Prostate gland (tissue), 2 donors: ENCODE data around the gene SPATA31E1.

Experiments
- CTCF ChIP-seq, 4 experiments: fragments of 200-600 bp in 2 of 4; fragments of 450-650 bp in 2 of 4; sonication (generic) in 2 of 4; IDR thresholded peaks; 1 replicate in 3 of 4; 2 replicates in 1 of 4; pipeline ENCODE4 v1.5.1; 2016 to 2019; ENCODE audit warnings: antibody characterized with exemption in 4 of 4, mild to moderate bottlenecking in 2 of 4, moderate library complexity in 2 of 4
- POLR2A ChIP-seq: fragments of 450-650 bp; IDR thresholded peaks from one replicate; pipeline ENCODE4 v1.6.1; 2016; ENCODE audit warnings: antibody characterized with exemption, mild to moderate bottlenecking
- POLR2AphosphoS5 ChIP-seq: sonication (generic); formaldehyde crosslinking; IDR thresholded peaks from one replicate; pipeline ENCODE4 v1.6.1; 2017; ENCODE audit warnings: antibody characterized with exemption

- TF ChIP-seq CTCF (IDR thresholded peaks at IDR 0.05) = no peak
- no peak for TF ChIP-seq POLR2A
- no peak for TF ChIP-seq POLR2AphosphoS5
Measured at GRCh38 chr9:87836536-87836935, 46.1 kb upstream of the SPATA31E1 start.
